Bone marrow (tissue), 2 donors: ENCODE data around the gene PDLIM1.
"Not testable (repeated sequence)": the region's sequence is repeated elsewhere in the genome, so short reads cannot be mapped to it uniquely, and the experiment has no call there.

Experiments used
- DNase-seq, 2 donors: peaks; one replicate each; lab custom pipeline; 2025; lab: John Stamatoyannopoulos, UW

The PDLIM1 gene

DNA sequence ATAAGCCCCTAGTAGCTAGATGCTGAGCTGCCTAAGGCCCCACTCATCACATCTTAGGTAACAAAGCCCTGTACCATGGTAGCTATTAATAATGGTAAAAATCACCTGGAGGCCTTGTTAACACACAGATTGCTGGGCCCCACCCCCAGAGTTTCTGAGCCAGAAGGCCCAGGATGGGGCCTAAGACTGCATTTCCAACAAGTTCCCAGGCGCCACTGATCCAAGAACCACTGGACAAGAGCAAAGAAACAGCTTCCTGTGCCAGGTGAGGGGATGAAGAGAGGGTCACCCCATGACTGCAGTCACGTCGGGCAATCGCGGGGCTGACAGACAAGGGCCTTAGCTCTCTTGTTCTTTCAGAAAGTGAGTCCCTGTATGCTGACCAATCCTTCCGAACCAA, 50.0 kb downstream of the PDLIM1 start:
- no peak for DNase-seq

DNA sequence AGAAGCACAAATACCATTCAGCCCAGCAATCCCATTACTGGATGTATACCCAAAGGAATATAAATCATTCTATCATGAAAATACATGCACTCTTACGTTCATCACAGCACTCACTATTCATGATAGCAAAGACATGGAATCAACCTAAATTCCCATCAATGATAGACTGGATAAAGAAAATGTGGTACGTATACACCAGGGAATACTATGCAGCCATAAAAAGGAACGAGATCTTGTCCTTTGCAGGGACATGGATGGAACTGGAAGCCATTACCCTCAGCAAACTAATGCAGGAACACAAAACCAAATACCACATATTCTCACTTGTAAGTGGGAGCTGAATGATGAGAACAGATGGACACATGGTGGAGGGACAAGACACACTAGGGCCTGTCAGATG, 50.7 kb downstream of the PDLIM1 start:
- DNase-seq, result not testable (repeated sequence)

DNA sequence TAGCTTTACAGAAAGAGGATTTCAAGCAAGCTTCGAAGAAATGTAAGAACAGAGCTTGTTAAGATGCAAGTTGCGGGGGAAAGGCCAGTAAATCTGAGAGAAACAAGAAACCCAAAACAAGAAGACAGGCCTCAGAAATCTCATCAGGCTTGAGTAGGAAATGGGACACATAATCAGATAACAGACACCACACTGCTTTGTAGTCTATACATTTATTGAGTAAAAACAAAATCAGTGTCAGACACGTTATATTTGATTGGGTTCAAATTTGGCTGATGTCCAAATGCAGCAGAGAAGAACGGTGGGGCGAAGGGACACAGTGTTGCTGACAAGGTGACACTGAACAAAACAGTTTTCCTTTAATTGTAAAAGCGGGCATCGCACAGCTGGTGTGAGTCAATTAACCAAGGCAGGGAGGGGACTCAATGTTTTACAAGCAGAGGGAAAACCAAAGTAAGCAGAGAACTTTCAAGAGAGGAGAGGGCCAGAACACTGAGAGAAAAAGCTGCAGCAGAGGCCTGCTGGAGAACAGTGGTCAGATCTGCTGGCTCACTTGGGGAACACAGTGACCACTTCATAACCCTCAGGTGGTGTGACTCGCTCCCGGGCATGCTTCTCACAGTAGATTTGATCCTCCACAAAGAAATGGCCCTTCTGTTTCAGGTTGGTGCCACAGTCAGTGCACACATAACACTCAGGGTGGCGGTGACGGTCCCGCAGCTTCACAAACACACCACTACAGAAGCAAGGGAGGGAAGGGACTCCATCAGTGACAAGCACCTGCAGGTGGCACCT, 53.2 kb downstream of the PDLIM1 start:
- no peak for DNase-seq

DNA sequence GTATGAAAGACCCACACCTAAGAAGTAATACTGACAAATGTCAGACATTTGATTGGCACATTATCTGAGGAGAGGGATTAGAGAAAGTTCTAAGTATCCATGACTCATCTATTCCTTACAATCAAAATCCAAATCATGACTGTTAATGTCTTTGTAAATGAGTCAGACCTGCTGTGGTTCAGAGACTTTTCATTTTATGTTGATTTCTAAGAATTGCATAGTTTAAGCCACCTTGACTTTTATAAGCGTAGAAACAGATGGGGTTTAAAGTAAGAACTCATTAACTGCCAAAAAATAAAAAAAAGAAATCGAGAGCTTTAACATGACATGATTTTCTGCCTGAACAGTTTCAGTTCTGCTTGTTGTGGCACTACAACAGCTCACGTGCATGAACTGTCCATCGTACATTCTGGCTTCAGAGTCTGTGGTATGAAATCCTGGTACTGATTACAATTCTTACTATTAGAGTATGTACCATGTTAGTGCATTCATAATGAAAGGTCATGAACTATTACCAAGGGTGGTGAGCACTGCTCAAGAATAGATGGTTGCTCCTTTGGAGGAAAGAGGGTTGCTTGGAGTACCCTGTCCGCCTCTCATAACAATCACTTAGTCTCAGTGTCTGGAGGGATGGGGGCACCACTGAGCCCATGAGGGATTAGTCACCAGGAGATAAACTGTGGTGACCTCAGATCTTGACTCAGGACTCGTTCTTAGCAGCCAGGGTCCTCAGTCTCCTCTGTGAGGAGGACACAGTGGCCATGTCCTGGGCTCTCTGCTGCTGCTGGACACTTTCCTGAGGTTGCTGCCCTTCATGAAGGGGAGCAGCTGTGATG, 54.5 kb downstream of the PDLIM1 start:
- DNase-seq, result no peak

DNA sequence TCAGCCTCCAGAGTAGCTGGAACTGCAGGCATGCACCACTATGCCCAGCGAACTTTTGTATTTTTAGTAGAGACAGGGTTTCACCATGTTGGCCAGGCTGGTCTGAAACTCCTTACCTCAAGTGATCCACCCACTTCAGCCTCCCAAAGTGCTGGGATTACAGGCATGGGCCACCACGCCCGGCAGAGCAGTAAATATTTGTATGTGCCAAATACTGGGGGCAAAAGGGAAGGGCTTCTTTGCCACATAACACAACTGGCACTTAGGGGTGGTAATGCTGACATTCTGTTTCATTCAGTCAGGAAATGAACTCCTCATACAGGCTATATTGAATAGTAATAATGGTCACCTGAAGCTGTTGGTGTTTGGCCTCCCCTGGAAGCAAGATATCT, 55.1 kb downstream of the PDLIM1 start:
- DNase-seq, result no peak

DNA sequence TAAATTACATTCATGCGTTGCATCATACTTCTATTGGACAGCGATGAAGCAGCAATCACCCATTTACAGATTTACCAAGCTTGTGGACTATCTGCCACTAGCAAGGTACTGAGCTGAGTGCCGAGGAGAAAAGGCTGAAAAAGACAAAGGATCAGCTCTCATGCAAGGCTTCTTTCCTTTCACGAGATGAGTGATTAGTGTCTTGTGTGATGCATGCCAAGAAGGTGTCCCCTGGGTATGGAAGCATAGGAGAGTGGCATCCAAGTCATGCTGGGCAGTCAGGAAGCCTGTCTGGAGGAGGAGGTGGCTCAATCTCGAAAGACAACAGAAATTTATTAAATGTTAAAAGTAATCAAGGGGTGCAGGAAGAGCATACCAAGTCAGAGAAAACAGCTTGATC, 55.9 kb downstream of the PDLIM1 start:
- DNase-seq, result no peak

DNA sequence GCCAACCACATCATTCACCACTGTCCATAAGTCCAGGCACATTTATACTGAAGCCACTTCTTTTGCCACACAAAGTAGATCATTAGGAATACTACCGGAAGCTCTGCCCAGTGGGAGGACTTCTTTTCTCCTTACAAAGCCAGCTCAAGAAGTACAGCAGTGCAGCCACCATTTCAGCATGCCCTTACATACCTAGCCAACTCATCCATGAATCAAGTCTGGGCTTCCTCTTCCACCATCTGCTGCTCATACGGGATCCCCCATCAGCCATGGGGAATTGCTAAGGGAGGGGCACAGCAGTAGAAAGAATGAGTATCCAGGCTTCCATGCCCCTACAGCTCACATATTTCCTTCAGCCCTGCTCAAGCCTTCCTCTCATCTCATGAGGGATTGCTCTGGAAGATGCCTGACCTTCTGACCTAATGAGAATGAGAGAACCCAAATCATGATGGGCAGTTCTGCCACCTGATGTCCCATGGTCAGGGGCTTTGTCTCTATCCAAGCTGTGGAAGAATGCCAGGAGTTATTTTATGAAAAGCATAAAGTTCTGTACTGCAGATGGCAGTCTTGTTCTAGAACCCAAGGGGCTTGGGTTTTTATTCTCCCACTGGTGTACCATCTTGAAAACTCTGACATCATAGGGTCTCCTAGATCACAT, 57.3 kb downstream of the PDLIM1 start:
- no peak for DNase-seq

DNA sequence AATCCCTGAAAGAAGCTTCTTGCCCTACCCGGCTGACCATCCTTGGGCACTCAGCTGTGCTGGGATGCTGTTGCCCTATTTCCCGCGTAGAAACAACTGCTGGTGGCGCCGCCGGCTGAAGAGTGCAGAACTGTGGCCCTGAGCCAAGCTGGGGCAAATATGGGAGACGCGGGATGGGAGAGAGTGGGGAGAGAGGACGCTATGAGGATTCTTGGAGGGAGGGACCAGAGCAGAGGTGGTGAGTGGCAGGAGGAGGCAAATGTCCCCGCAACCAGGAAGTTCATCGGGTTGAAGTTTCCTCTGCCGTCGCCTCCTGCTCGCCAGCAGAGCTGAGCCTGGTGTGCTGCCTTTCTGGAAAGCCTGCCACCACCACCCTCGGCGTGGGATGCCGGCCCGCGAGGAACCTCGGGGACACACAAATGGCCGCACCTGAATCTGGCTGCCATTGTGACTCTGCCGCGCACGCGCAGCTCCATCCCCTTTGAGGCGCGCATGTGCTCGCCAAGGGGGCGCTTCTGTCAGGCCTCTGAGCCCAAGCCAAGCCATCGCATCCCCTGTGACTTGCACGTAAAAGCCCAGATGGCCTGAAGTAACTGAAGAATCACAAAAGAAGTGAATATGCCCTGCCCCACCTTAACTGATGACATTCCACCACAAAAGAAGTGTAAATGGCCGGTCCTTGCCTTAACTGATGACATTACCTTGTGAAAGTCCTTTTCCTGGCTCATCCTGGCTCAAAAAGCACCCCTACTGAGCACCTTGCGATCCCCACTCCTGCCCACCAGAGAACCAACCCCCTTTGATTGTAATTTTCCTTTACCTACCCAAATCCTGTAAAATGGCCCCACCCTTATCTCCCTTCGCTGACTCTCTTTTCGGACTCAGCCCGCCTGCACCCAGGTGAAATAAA, 59.9 kb downstream of the PDLIM1 start:
- DNase-seq, result not testable (repeated sequence)

DNA sequence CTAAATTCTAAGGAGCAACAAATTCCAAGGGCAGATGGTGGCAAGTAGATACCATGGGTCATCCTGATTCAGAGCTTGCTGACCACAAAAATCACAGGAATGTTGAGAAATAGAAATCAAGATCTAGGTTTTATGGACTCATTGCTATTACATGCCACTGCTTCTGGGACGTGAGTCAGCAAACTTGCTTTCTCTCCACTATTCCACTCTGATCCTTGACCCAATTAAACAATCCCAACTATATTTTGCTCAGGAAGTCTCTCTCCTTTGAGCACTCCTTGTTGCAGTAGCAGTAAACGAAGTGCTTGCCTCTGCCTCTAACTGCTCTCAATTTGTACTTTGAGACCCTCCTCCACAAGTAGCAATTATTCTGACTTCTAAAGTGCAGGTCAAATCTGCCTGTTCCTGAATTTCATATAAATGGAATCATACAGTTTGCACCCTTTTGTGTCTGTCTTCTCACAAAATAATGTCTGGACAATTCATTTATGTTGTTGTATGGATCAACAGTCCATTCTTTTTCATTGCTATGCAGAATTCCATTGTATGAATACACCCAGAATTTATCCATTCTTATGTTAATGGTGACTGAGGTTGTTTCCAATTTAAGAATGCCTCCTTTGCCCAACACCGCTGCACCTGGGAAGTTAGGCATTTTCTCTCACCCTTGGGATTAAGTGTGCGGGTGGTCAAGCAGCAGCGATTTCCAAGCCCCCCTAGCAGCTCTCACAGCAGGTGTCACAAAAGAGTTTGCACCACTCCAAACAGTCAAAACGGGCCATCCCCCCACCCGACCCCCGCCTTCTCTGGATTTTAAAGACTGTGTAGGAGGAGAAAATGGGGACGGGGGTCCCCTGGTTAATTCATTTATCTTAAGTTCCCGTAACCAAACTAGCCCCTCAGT, 60.8 kb downstream of the PDLIM1 start:
- no peak for DNase-seq

DNA sequence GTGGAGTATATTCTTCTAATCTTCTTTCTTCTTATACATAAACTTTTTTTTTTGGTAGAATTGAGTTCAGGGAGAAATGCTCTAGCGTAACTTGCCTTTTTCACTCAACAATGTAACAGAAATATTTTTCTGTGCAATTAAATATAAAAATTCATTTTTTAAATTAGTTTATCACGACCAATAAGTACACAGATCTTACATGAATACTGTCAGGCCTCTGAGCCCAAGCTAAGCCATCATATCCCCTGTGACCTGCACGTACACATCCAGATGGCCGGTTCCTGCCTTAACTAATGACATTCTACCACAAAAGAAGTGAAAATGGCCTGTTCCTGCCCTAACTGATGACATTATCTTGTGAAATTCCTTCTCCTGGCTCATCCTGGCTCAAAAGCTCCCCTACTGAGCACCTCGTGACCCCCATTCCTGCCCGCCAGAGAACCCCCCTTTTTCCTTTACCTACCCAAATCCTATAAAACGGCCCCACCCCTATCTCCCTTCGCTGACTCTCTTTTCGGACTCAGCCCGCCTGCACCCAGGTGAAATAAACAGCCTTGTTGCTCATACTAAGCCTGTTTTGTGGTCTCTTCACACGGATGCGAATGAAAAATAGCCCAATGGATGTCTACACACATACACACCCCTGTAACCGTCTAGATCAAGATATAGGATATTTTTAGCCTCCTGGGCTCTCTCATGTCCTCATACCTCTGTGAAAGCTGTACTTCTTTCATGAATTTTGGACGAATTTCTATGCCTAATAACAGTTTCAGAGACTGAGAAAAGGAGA, 61.7 kb downstream of the PDLIM1 start:
- DNase-seq, result not testable (repeated sequence)

DNA sequence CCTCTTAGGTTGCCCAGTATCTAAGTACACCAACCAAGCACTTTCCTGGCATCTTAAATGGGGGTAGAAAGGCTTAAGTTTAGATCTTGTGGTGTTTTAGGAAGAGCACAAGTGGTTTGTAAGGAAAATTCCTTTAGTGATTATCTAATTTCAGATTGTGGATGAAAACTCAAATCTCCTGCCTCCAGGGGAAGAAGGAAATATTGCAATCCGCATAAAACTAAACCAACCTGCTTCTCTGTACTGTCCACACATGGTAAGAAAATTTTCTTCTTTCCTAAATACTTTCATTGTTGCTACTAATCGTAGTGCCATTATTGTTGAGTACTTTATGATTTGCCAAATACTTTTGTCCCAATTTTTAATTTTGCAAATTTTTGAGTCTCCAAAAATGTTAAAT, 65.7 kb downstream of the PDLIM1 start:
- DNase-seq, result no peak

DNA sequence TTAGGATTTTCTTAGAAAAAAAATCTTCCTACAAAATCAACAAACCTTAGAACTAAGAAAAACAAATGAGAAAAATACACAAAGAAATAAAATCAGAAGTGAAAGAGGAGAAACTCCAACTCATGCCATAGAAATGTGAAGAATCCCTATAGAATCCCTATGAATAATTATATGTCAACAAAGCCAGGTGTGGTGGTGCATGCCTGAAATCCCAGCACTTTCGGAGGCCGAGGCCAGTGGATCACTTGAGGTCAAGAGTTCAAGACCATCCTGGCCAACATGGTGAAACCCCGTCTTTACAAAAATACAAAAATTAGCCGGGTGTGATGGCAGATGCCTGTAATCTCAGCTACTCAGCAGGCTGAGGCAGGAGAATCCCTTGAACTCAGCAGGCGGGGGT, 69.7 kb downstream of the PDLIM1 start:
- no peak for DNase-seq

DNA sequence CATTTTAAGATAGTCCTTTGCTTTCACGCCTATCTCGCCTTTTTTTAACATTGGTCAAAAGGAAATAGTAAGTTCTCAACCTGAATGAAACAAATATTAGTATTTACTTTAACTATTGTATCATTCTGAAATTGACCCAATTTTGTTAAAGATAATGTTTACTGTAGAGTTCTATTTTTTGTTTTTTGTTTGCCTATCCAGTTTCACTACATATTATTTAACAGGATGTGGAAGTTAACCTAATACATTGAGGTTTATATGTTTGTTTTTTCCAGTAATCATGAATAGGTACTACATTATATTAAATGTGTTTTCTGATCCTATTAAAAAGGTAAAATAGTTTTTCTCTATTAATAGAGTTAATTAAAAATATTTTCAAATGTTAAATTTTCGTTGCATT, 70.3 kb downstream of the PDLIM1 start:
- DNase-seq, result no peak

DNA sequence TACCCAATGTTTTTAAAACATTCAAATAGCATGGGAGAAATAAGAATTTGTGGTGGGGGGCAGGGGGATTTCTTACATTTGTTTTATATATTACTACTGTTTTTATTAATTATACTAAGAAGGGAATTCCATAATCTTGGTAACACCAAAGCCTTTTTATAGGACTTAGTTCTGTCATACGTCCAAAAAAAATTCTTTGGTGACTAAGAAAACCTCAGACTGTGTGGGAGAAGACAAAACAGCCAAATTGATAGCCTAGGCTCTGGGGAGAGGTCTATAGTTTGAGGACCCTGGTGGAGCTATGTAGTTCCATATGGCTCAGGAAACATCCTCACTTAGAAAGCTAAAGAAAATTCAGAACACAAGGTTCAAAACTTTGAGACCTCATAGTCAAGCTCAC, 73.3 kb downstream of the PDLIM1 start:
- no peak for DNase-seq

DNA sequence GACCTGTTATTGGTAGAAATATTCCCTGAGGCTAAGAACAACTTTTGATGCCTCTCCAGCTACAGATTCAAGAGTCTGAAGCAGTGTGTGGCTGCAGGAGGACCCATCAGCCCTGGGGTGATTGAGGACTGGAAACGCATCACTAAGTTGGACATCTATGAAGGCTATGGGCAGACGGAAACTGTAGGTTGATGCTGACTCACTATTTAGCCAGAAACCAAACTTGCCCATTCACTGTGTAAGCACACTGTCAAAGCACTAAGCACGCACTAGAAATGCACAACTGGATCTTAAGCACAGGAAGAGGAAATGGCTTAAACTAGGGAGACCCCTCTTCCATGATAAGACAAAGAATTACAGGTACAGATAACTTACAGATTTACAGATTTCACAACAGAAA, 76.0 kb downstream of the PDLIM1 start:
- no peak for DNase-seq

DNA sequence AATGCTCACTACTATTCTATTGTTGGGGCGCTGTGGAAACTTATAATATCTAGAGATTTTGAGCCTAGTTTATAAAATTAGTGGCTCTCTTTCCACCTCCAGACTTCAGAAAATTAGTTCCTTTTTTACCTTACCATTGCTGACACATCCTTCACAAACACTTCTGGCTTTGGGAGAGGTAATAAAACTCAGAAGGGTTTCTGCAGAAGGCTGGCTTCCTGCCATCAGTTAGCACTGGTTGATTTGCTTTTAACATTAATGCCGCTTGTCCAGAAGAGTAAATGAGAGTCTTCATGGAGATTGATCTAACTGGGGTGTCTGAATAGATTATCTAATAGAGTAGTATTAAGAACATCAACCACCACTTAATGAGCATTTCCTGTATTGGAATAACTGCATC, 76.4 kb downstream of the PDLIM1 start:
- DNase-seq, result no peak

DNA sequence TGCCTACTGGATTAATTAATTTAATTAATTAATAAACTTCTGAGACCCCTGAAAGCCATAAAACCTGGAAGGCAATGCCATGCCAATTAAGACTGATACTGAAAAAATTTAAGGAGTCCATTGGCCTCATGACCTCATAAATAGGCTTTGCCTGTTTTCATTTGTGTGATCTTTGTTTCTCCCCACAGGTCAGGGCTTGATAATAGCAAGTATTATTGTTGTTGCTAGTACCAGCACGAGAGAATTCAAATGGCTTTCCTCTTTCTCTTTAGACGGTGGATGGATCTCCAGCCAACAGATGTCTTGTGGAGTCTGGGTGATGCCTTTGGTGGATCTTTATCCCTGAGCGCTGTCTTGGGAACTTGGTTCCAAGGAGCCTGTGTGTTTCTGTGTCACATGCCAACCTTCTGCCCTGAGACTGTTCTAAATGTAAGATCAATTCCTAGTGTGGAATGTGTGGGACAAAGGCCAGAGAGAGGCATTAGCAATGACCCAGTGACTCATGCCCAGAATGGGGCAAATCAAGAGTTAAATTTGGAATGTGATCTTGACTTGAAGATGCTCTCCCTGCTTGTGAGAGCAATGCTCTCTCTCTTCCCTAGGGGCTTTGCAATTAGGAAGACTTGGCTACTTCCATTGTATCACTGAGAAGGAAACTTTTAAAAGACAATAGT, 79.1 kb downstream of the PDLIM1 start:
- DNase-seq, result no peak

DNA sequence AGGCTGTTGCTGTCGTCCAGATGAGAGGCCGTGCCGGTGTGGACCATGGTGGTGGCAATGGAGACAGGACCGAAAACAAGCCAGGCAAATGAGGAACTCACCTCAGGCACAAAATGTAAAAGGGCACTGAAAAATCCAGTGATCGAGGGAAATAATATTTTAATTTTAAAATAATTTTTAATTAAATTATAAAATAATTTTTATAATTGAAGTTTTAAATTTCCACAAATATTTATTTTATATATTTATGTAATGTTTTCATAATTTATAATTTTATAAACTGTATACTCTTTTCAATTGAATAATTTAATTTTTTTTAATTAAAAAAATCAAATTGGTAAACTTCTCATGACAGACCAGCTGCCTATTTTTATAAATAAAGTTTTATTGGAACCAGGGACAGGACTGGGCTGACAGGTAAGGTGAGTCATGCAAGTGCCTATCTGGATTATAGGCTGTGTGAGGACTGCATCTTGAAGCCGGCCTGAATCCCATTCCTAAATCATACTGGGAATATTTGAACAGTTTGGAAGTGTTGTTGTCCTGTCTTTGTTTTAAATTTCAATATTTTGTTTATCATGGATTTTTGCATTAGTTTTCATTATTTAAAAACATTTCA, 81.2 kb downstream of the PDLIM1 start:
- no peak for DNase-seq
